Measurements from ENCODE around the gene RIPOR3. TPM values are rescaled to one million over a fixed set of nuclear protein-coding genes. Genes with fewer than 3 reads are reported as not detected.
"Not testable (repeated sequence)": the region's sequence is repeated elsewhere in the genome, so short reads cannot be mapped to it uniquely, and the experiment has no call there.

The RIPOR3 gene
- total RNA-seq, 2 donors from 2014 or later = 2.3 to 6.9 TPM

GRCh38 chr20:50572938-50573777 is 118.2 kb downstream of the RIPOR3 start:
- 50 to 64% methylated on average over 6 of the region's 6 CpGs for WGBS, 2 donors
- Histone ChIP-seq H3K27me3 (no peaks in the 10 kb centered on the region), H3K4me3 (no peak overlapping the region), H3K27ac (no peak overlapping the region), H3K9me3 (no peaks in the 10 kb centered on the region), H3K36me3 (replicated peaks in 1 of 2; ENCODE audit: insufficient read depth in 1 of 2, low read depth in 2 of 2) (peaks cover 0 to 13% of the 10 kb centered on the region in 2 donors), H3K4me1 (peaks cover 28% of the 10 kb centered on the region)
- ATAC-seq (peak; percentile 31), DNase-seq (no peak)
- TF ChIP-seq POLR2A (IDR thresholded peaks at IDR 0.05) = no peak
- TF ChIP-seq CTCF (IDR thresholded peaks at IDR 0.05) = no peak
- intact Hi-C loops (cut with DNase I) = no loop called here

GRCh38 chr20:50571466-50571865 is 119.9 kb downstream of the RIPOR3 start:
- Histone ChIP-seq H3K9me3 (no peaks in the 10 kb centered on the region), H3K4me3 (no peak overlapping the region), H3K36me3 (replicated peaks in 1 of 2; ENCODE audit: insufficient read depth in 1 of 2, low read depth in 2 of 2) (peaks cover 0 to 15% of the 10 kb centered on the region in 2 donors), H3K27me3 (no peaks in the 10 kb centered on the region), H3K4me1 (peaks cover 21% of the 10 kb centered on the region), H3K27ac (no peak overlapping the region)
- DNase-seq (no peak), ATAC-seq (no peak)
- no peak for TF ChIP-seq CTCF (IDR thresholded peaks at IDR 0.05)
- no peak for TF ChIP-seq POLR2A (IDR thresholded peaks at IDR 0.05)
- intact Hi-C loops (cut with DNase I) = no loop called here
- 84 to 96% methylated on average over 2 of the region's 2 CpGs for WGBS, 2 donors

- H3K4me1 ChIP-seq = peaks cover 21% of the 10 kb centered on the region
- no peak for DNase-seq
- intact Hi-C loops (cut with DNase I) = no loop called here
These were observed 121.2 kb downstream of the RIPOR3 start for GRCh38 chr20:50569864-50570836.

GRCh38 chr20:50569487-50569863 is 121.9 kb downstream of the RIPOR3 start:
- ATAC-seq; DNase-seq; H3K27ac ChIP-seq; H3K27me3 ChIP-seq; intact Hi-C loops (cut with DNase I); H3K4me3 ChIP-seq; H3K9me3 ChIP-seq: not testable (repeated sequence)
- Histone ChIP-seq H3K36me3 (replicated peaks in 1 of 2; ENCODE audit: insufficient read depth in 1 of 2, low read depth in 2 of 2) (peaks cover 0 to 16% of the 10 kb centered on the region in 2 donors), H3K4me1 (peaks cover 21% of the 10 kb centered on the region)
- 92 to 94% methylated on average over 6 to 7 of the region's 7 CpGs for WGBS, 2 donors

More at GRCh38 chr20:50569864-50570836, 121.2 kb downstream of the RIPOR3 start:
- Histone ChIP-seq H3K4me3 (no peak overlapping the region), H3K36me3 (replicated peaks in 1 of 2; ENCODE audit: insufficient read depth in 1 of 2, low read depth in 2 of 2) (peaks cover 0 to 20% of the 10 kb centered on the region in 2 donors), H3K9me3 (no peaks in the 10 kb centered on the region), H3K27me3 (no peaks in the 10 kb centered on the region), H3K27ac (no peak overlapping the region)
- WGBS, 2 donors = 77 to 91% methylated on average over 9 to 14 of the region's 14 CpGs
- no peak for ATAC-seq
- no peak for TF ChIP-seq CTCF (IDR thresholded peaks at IDR 0.05)
- no peak for TF ChIP-seq POLR2A (IDR thresholded peaks at IDR 0.05)

GRCh38 chr20:50568549-50568942 is 122.8 kb downstream of the RIPOR3 start:
- DNase-seq (no peak), ATAC-seq (no peak)
- no peak overlapping the region for H3K27ac ChIP-seq
- H3K36me3 ChIP-seq (replicated peaks in 1 of 2; ENCODE audit: insufficient read depth in 1 of 2, low read depth in 2 of 2) = peaks cover 0 to 13% of the 10 kb centered on the region in 2 donors
- no peaks in the 10 kb centered on the region for H3K27me3 ChIP-seq
- H3K9me3 ChIP-seq = no peaks in the 10 kb centered on the region
- no peak for TF ChIP-seq CTCF (IDR thresholded peaks at IDR 0.05)
- TF ChIP-seq POLR2A (IDR thresholded peaks at IDR 0.05) = no peak
- WGBS, 2 donors = 72 to 82% methylated on average over 11 of the region's 11 CpGs
- H3K4me3 ChIP-seq = no peak overlapping the region
- intact Hi-C loops (cut with DNase I) = no loop called here
- H3K4me1 ChIP-seq = peaks cover 30% of the 10 kb centered on the region
